ENCODE results near the gene ACVR1. TPM values are rescaled to one million over a fixed set of nuclear protein-coding genes. Genes with fewer than 3 reads are reported as not detected.

ACVR1 gene
- total and polyA plus RNA-seq, 2 donors: 25.1 to 29.7 TPM

- H3K36me3 ChIP-seq (ENCODE audit: insufficient read depth): no peaks in the 10 kb centered on the region
- H3K27ac ChIP-seq (ENCODE audit: low read depth): no peak overlapping the region
- H3K4me3 ChIP-seq (ENCODE audit: low read depth, low read length): no peak overlapping the region
- DNase-seq (ENCODE audit: extremely low spot score): no peak
- 93% methylated on average over 3 of the region's 3 CpGs for WGBS
- H3K4me1 ChIP-seq (ENCODE audit: insufficient read depth): no peaks in the 10 kb centered on the region
Measured at GRCh38 chr2:157803952-157804351, 72.2 kb downstream of the ACVR1 start.

DNA sequence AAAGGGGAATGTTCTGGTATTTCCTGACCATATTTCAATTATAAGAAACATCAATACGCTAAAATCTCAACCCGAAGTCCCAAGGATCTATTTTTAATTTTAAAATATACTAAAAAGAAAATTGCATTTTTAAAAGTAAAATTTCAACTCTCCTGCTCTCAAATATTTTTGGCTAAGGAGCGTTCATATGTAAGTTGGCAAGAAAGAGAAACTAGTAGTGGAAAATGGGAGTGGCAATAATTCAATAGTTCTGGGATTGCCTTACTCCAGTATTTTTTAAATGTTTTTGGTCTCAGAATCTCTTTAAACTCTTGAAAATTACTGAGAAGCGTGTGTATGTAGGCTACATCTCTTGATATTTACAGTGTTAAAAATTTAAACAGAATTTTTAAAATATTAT lies 72.7 kb downstream of the ACVR1 start:
- Histone ChIP-seq H3K36me3 (ENCODE audit: insufficient read depth) (no peaks in the 10 kb centered on the region), H3K27ac (ENCODE audit: low read depth) (no peak overlapping the region), H3K4me1 (ENCODE audit: insufficient read depth) (no peaks in the 10 kb centered on the region), H3K4me3 (ENCODE audit: low read depth, low read length) (no peak overlapping the region)
- WGBS: 85% methylated on average over 4 of the region's 4 CpGs
- no peak for DNase-seq (ENCODE audit: extremely low spot score)

DNA sequence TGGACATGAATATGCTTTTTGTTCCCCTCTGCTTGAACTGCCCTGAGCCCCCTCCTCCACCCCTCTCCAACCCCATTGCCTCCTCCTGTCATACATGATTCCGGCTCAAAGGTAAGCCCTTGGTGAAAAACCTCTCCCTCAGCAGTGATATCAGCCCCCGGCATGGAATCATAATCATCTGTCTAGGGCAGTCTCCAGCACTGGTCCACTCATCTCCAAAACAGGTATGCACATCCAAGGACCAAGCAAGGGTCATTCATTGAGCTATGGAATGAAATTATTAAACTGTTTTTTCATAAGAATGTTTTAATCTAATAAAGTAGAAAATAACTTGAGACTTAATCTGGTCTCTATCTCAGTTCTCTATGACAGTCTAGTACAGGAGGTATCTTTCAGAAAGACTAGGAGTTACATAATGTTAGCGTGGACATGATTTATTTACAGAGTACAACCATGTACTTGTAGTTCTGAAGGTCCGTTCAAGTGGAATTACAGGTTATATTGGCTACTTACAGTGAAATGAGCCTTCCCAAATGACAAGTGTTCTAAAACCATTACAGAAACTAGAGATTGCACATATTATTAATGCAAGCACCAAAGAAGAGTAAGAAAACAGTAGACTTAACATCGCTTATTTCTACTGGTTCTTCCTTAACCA lies 75.2 kb downstream of the ACVR1 start:
- Histone ChIP-seq H3K4me1 (ENCODE audit: insufficient read depth) (no peaks in the 10 kb centered on the region), H3K36me3 (ENCODE audit: insufficient read depth) (no peaks in the 10 kb centered on the region), H3K27ac (ENCODE audit: low read depth) (no peak overlapping the region), H3K4me3 (ENCODE audit: low read depth, low read length) (no peak overlapping the region)
- DNase-seq (ENCODE audit: extremely low spot score): no peak
- WGBS: 96% methylated on average over 5 of the region's 5 CpGs

GRCh38 chr2:157793053-157793612 lies 83.0 kb downstream of the ACVR1 start:
- Histone ChIP-seq H3K27ac (ENCODE audit: low read depth) (no peak overlapping the region), H3K4me1 (ENCODE audit: insufficient read depth) (peaks cover 1% of the 10 kb centered on the region), H3K36me3 (ENCODE audit: insufficient read depth) (no peaks in the 10 kb centered on the region), H3K4me3 (ENCODE audit: low read depth, low read length) (no peak overlapping the region)
- DNase-seq (ENCODE audit: extremely low spot score): no peak

DNA sequence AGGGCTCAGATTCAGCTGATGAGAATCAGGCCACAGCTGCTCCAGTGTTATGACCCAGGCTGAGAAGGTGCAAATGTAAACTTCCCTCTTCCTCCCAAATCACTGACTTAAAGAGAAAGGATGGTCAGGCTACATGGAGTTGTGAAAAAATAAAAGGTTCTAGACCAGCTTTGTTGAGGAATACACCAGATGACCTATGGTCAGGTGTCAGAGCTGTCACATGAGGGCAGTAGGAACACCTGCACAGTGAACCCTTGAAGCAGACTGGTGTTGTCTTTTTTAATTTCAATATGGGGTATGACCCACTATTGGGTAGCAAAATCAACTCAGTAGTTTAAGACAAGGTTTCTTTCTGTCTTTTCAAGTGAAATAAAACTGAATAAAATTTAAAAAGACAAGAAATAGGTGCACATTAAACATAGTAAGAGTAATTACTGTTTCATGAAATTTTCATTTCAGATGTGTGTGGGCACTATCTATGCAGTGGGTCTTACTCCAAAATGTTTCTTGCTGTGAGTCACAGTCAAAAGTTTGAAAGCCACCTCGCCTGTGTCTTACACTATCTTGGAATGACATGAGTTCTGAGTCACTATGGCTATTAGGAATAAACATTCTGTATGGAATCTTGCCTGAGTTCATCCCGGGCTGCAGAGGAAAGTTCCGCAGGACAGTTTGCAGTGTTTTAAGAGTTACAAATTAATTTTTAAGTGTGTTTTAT lies 83.6 kb downstream of the ACVR1 start:
- no peak for DNase-seq (ENCODE audit: extremely low spot score)
- Histone ChIP-seq H3K4me1 (ENCODE audit: insufficient read depth) (peaks cover 1% of the 10 kb centered on the region), H3K36me3 (ENCODE audit: insufficient read depth) (no peaks in the 10 kb centered on the region), H3K27ac (ENCODE audit: low read depth) (no peak overlapping the region), H3K4me3 (ENCODE audit: low read depth, low read length) (no peak overlapping the region)
- 41% methylated on average over 3 of the region's 3 CpGs for WGBS

GRCh38 chr2:157790780-157791179 lies 85.3 kb downstream of the ACVR1 start:
- no peak for DNase-seq (ENCODE audit: extremely low spot score)
- Histone ChIP-seq H3K4me3 (ENCODE audit: low read depth, low read length) (no peak overlapping the region), H3K4me1 (ENCODE audit: insufficient read depth) (peaks cover 1% of the 10 kb centered on the region), H3K36me3 (ENCODE audit: insufficient read depth) (no peaks in the 10 kb centered on the region), H3K27ac (ENCODE audit: low read depth) (no peak overlapping the region)
- WGBS: 95% methylated on average over 5 of the region's 5 CpGs

DNA sequence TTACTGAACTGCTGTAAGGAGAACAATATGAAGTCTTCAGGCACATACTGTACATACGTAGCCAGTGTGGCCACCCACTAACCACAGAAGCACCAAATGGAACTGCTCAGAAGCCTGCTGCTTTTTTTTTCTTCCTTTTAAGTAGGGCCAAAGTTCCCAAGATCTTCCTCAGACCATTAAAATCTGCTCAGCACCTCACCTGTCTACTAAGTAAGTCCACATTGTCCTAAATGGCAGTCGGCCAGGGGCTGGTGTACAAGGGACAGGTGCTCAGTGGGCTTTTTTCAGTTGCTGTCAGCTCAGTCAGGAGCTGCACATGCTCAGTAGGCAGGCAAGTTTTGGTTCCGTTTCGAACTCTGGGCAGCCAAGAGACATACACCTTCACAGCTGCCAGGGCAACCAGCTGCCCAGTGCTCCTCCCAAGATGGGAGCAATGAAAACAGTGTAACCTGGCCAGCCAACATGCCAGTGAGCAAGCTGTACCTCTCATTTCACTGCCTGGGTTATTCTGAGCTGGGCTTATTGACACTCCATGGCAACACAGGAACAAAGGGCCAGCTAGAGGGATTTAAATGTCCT lies 86.1 kb downstream of the ACVR1 start:
- no peak for DNase-seq (ENCODE audit: extremely low spot score)
- no peak overlapping the region for H3K27ac ChIP-seq (ENCODE audit: low read depth)
- H3K36me3 ChIP-seq (ENCODE audit: insufficient read depth): no peaks in the 10 kb centered on the region
- WGBS: 47% methylated on average over 4 of the region's 4 CpGs
- H3K4me3 ChIP-seq (ENCODE audit: low read depth, low read length): no peak overlapping the region
- peaks cover 1% of the 10 kb centered on the region for H3K4me1 ChIP-seq (ENCODE audit: insufficient read depth)

DNA sequence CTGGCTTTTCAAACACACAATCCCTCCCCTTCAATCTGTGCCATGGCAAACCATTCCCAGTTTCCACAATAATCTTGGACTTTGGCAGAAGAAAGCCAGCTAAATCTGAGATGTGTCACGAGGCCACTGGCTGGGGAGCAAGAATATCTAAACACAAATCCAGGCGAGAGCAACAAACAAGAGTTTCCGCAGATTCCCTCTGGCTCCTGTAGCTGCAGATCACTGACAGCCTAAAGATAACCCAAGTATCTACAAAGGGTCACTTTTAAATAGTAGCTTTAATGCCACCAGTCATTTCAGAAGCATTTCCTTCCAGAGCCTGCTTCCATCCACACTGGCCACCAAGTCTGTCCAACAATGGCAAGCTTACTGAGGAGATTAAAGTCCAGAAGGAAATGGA lies 86.9 kb downstream of the ACVR1 start:
- DNase-seq (ENCODE audit: extremely low spot score): no peak
- Histone ChIP-seq H3K4me1 (ENCODE audit: insufficient read depth) (peaks cover 1% of the 10 kb centered on the region), H3K27ac (ENCODE audit: low read depth) (no peak overlapping the region)

GRCh38 chr2:157788201-157788600 lies 87.9 kb downstream of the ACVR1 start:
- H3K4me3 ChIP-seq (ENCODE audit: low read depth, low read length): no peak overlapping the region
- peaks cover 1% of the 10 kb centered on the region for H3K4me1 ChIP-seq (ENCODE audit: insufficient read depth)
- no peaks in the 10 kb centered on the region for H3K36me3 ChIP-seq (ENCODE audit: insufficient read depth)
- no peak overlapping the region for H3K27ac ChIP-seq (ENCODE audit: low read depth)
- whole genome bisulfite sequencing: 95% methylated on average over 5 of the region's 5 CpGs
- no peak for DNase-seq (ENCODE audit: extremely low spot score)

More for the DNA sequence above, 86.9 kb downstream of the ACVR1 start:
- WGBS: 21% methylated on average over 3 of the region's 3 CpGs
- Histone ChIP-seq H3K4me3 (ENCODE audit: low read depth, low read length) (no peak overlapping the region), H3K36me3 (ENCODE audit: insufficient read depth) (no peaks in the 10 kb centered on the region)

DNA sequence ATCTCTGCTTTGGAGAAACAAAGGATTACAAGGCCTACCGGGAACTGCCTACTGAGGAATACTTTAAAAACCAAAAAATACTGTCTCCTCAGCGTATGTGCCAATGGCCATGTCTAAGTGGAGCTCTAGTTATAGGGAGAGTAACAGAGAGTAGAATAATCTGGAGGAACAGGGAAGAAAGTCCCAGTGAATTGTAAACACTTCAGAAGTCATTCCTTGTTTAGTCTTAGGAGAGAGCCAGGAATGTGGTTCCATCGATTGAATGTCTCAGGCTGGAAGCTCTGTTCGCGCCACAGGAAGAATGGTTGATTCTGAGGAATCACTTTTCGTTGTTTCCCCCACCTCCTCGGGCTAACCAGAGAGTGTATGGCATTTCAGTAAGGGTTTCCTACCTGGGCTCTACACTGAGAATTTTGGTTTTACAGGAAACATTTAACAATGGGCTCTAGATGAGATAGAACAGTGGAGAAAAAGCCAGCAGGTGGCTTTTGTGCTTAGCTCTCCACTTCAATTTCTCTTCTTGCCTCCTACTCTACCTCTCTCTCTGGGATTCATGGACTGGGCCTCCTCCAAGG lies 88.7 kb downstream of the ACVR1 start:
- Histone ChIP-seq H3K4me3 (ENCODE audit: low read depth, low read length) (no peak overlapping the region), H3K36me3 (ENCODE audit: insufficient read depth) (no peaks in the 10 kb centered on the region), H3K4me1 (ENCODE audit: insufficient read depth) (peaks cover 1% of the 10 kb centered on the region), H3K27ac (ENCODE audit: low read depth) (no peak overlapping the region)
- 67% methylated on average over 7 of the region's 7 CpGs for WGBS
- DNase-seq (ENCODE audit: extremely low spot score): no peak

GRCh38 chr2:157786663-157787363 lies 89.3 kb downstream of the ACVR1 start:
- no peak for DNase-seq (ENCODE audit: extremely low spot score)
- H3K4me3 ChIP-seq (ENCODE audit: low read depth, low read length): no peak overlapping the region
- H3K4me1 ChIP-seq (ENCODE audit: insufficient read depth): peaks cover 1% of the 10 kb centered on the region
- WGBS: 57% methylated on average over 5 of the region's 5 CpGs
- H3K27ac ChIP-seq (ENCODE audit: low read depth): no peak overlapping the region
- no peaks in the 10 kb centered on the region for H3K36me3 ChIP-seq (ENCODE audit: insufficient read depth)

DNA sequence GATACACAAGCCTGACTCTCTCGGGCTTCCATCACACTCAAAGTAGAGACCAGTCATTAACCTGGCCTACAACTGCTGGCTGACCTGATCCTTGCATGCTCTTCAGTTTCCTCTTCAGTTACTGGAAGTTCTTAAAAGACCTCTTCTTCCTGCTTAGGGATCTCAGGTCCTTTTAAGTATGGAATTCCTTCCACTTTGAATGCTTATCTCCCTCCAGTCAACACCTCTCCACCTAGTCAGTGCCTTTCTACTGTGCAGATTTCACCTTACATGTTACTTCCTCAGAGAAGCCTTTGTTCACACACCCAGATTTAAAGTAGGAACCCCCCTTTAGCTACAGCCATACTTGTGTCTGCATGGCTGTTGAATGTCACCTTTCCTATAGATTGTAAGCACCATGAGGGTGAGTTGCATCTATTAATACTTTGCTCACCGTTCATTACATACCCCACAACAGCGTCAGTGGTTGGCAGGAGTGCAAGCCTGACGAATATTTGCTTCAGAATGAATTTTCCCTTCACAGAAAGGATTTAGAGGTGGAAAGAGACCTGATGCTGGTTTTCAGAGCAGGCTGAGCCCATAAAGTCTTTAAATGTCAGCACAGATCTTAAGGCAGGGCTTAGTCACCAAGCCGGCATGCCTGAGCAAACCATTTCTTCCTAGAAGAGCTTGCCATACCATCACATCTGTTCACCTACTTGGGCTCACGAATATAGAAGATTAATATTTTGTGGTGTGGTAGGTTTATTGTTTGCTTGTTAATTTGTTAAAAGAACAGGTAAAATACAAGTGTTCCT lies 90.1 kb downstream of the ACVR1 start:
- Histone ChIP-seq H3K4me1 (ENCODE audit: insufficient read depth) (peaks cover 1% of the 10 kb centered on the region), H3K4me3 (ENCODE audit: low read depth, low read length) (no peak overlapping the region), H3K36me3 (ENCODE audit: insufficient read depth) (no peaks in the 10 kb centered on the region), H3K27ac (ENCODE audit: low read depth) (no peak overlapping the region)
- 58% methylated on average over 6 of the region's 6 CpGs for WGBS
- no peak for DNase-seq (ENCODE audit: extremely low spot score)

DNA sequence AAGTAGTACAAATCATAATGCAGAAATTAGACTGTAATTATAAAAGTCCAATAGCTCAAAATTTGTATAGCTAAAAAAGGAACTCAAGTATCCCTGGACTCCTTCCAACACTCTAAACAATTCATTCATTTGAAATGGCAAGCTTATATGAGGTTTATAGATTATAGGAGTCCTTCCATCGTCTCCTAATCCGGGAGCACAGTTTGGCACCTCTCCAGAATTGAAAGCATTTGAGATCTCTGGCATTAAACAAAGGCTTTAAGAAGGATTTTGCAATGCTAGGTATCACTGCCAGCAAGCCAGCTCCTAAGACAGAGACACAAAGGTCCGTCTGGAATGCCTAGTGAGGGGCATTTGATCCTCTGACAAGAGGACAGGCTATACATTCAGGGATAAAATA lies 90.9 kb downstream of the ACVR1 start:
- WGBS: 16% methylated on average over 3 of the region's 3 CpGs
- no peak for DNase-seq (ENCODE audit: extremely low spot score)
- Histone ChIP-seq H3K4me3 (ENCODE audit: low read depth, low read length) (no peak overlapping the region), H3K36me3 (ENCODE audit: insufficient read depth) (no peaks in the 10 kb centered on the region), H3K4me1 (ENCODE audit: insufficient read depth) (peaks cover 1% of the 10 kb centered on the region), H3K27ac (ENCODE audit: low read depth) (no peak overlapping the region)

All from urinary bladder (tissue), 4 donors.